HepG2 (cell line): ENCODE results near the gene LMTK2. TPM values are rescaled to one million over a fixed set of nuclear protein-coding genes. Genes with fewer than 3 reads are reported as not detected.

Experiments
- CEBPB ChIP-seq: IDR thresholded peaks from 2 replicates; pipeline ENCODE4 v1.6.1; 2011; ENCODE audit warnings: low read depth, low read length, improper control_type of control experiment, borderline replicate concordance
- HNF1A ChIP-seq, 2 experiments: sonication (generic) in 1 of 2; formaldehyde crosslinking in 1 of 2; IDR thresholded peaks; 2 replicates each; pipeline versions ENCODE4 v1.4.0 to v1.6.1; 2016 to 2020; ENCODE audit warnings: borderline replicate concordance in 1 of 2, low read depth in 1 of 2, mild to moderate bottlenecking in 1 of 2, missing genetic modification reagents in 1 of 2
- HOXA3 ChIP-seq: sonication (generic); formaldehyde crosslinking; IDR thresholded peaks from 2 replicates; pipeline ENCODE4 v1.5.0; 2020; ENCODE audit warnings: missing genetic modification reagents
- MEIS1 ChIP-seq: sonication (generic); formaldehyde crosslinking; IDR thresholded peaks from 2 replicates; pipeline ENCODE4 v1.9.0; 2021; ENCODE audit warnings: mild to moderate bottlenecking, missing genetic modification reagents, moderate library complexity, borderline replicate concordance
- MTERF4 ChIP-seq: sonication (generic); formaldehyde crosslinking; IDR thresholded peaks from 2 replicates; pipeline ENCODE4 v1.8.0; 2023; ENCODE audit warnings: mild to moderate bottlenecking, missing genetic modification reagents
- MZF1 ChIP-seq: sonication (generic); formaldehyde crosslinking; IDR thresholded peaks from 2 replicates; pipeline ENCODE4 v1.8.1; 2023; ENCODE audit warnings: mild to moderate bottlenecking, missing genetic modification reagents, borderline replicate concordance
- PBX2 ChIP-seq: IDR thresholded peaks from 2 replicates; pipeline ENCODE4 v1.6.1; 2016; ENCODE audit warnings: control low read depth
- PHB2 ChIP-seq: fragments of 450-650 bp; IDR thresholded peaks from 2 replicates; pipeline ENCODE4 v1.6.1; 2018; ENCODE audit not compliant: partially characterized antibody
- RELA ChIP-seq: sonication (generic); formaldehyde crosslinking; IDR thresholded peaks from 2 replicates; pipeline ENCODE4 v1.4.0; 2020; ENCODE audit warnings: missing genetic modification reagents
- RXRB ChIP-seq: IDR thresholded peaks from 2 replicates; pipeline ENCODE4 v1.6.1; 2016; ENCODE audit warnings: borderline replicate concordance, missing genetic modification reagents, missing compliant biosample characterization
- SAP130 ChIP-seq: IDR thresholded peaks from 2 replicates; pipeline ENCODE4 v1.6.1; 2016; ENCODE audit warnings: low read depth
- SIN3A ChIP-seq: IDR thresholded peaks from 2 replicates; pipeline ENCODE4 v1.6.1; 2011; ENCODE audit warnings: low read depth, mild to moderate bottlenecking, control low read depth, low read length, borderline replicate concordance
- SRY ChIP-seq: sonication (generic); formaldehyde crosslinking; IDR thresholded peaks from 2 replicates; pipeline ENCODE4 v1.8.0; 2022; ENCODE audit warnings: mild to moderate bottlenecking, missing genetic modification reagents
- THAP7 ChIP-seq: sonication (generic); formaldehyde crosslinking; IDR thresholded peaks from 2 replicates; pipeline ENCODE4 v1.8.1; 2023; ENCODE audit warnings: mild to moderate bottlenecking, missing genetic modification reagents
- YEATS4 ChIP-seq: sonication (generic); formaldehyde crosslinking; IDR thresholded peaks from 2 replicates; pipeline ENCODE4 v1.4.0; 2020; ENCODE audit warnings: missing genetic modification reagents, borderline replicate concordance
- ZNF101 ChIP-seq: sonication (generic); formaldehyde crosslinking; IDR thresholded peaks from 2 replicates; pipeline ENCODE4 v1.4.0; 2020; ENCODE audit warnings: mild to moderate bottlenecking, low read depth, missing genetic modification reagents, borderline replicate concordance
- ZNF24 ChIP-seq: fragments of 450-650 bp; IDR thresholded peaks from 2 replicates; pipeline ENCODE4 v1.6.1; 2017; ENCODE audit warnings: antibody characterized with exemption, mild to moderate bottlenecking
- ZNF317 ChIP-seq: sonication (generic); formaldehyde crosslinking; IDR thresholded peaks from 2 replicates; pipeline ENCODE4 v1.5.0; 2020; ENCODE audit warnings: mild to moderate bottlenecking, missing genetic modification reagents
- ZNF572 ChIP-seq: sonication (generic); formaldehyde crosslinking; IDR thresholded peaks from 2 replicates; pipeline ENCODE4 v1.5.1; 2020; ENCODE audit warnings: mild to moderate bottlenecking, missing genetic modification reagents
- ZNF83 ChIP-seq: sonication (generic); formaldehyde crosslinking; IDR thresholded peaks from 2 replicates; pipeline ENCODE4 v1.4.0; 2020; ENCODE audit warnings: missing genetic modification reagents, mild to moderate bottlenecking, borderline replicate concordance
- ZSCAN30 ChIP-seq: sonication (generic); formaldehyde crosslinking; IDR thresholded peaks from 2 replicates; pipeline ENCODE4 v1.5.0; 2020; ENCODE audit warnings: mild to moderate bottlenecking, missing genetic modification reagents
- polyA plus RNA-seq, 8 experiments: library from polyadenylated mRNA; depleted of rRNA in 3 of 8; stranded (reverse) in 7 of 8; unstranded in 1 of 8; fragments of >200 nt; fragmentation: Illumina TruSeq in 4 of 8; extraction: Trizol in 4 of 8; gene quantifications; 2 replicates each; pipeline versions ENCODE4 v1.2.1 to v1.2.3, GENCODE V29; 2011 to 2016; ENCODE audit warnings: low read depth in 4 of 8, missing spikeins in 1 of 8, mixed read lengths in 1 of 8; ENCODE audit not compliant: insufficient read depth in 1 of 8
- total RNA-seq, 5 experiments: library from RNA; depleted of rRNA; stranded (reverse); fragments of >200 nt; fragmentation: Illumina TruSeq; extraction: Trizol; gene quantifications; 2 replicates each; pipeline ENCODE4 v1.2.3, GENCODE V29; 2016; ENCODE audit warnings: low read depth in 1 of 5
- TF ChIP-seq, protein P1 (sequence below): sonication (generic); formaldehyde crosslinking; IDR thresholded peaks from 2 replicates; pipeline ENCODE4 v1.4.0; 2020; ENCODE audit warnings: missing genetic modification reagents

The LMTK2 gene
- total and polyA plus RNA-seq, 2 of the 13 experiments (the other 11 are each of a cell fraction or from before 2014, with no cell fraction given): 9.5 to 11.7 TPM

DNA sequence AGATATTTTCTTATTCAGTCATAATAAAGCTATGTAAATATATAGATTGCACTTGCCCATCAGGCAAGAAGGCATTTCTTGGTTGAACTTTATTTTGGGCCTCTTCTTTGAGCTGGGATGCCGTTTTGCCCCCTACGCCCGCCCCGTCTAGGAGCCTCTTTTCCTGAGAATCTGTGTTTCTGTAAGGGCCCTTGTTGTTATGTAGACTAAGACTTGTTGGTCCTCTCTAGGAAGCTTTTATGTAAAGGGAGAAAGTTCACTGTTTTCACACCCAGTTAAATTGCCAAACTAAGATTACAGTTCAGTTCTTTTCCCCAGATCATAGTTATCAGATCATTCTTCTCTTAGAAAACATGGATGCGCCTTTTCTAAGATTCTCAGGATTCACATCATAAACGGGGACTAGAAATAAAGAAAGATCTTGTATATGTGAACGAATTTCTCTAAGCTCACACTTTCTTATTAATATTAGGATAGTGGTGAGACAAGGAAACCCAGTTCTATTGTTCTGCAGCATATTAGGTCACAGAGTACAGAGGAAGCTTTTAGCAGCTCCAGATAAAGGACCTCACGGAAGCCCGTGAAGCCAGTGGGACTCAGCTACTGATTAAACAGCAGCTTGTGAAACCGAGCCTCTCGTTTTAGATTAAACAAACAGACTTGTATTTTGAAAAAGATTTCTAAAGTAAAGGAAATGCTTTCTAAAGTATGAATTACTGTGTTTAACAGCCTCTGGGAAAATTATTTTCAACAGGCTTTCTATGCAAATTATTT lies 3.8 kb downstream of the LMTK2 start (continued):
- TF ChIP-seq CEBPB: peak; percentile 37; the same call in 1 of the 2 replicates
- TF ChIP-seq ZNF83: no peak
- no peak for TF ChIP-seq RELA (CRISPR knock-in tag)
- peak; percentile 38; the same call in 1 of the 2 replicates for TF ChIP-seq HNF1A (IDR thresholded peaks at IDR 0.05; ENCODE audit: low read depth)
- TF ChIP-seq HNF1A (CRISPR knock-in tag; IDR thresholded peaks at IDR 0.05; ENCODE audit: borderline replicate concordance): peak; percentile 52; the same call in 1 of the 2 replicates
- TF ChIP-seq MTERF4 (CRISPR knock-in tag): no peak
- no peak for TF ChIP-seq SIN3A
- no peak for TF ChIP-seq PBX2 (CRISPR knock-in tag)
- no peak for TF ChIP-seq RXRB
- no peak for TF ChIP-seq HOXA3 (CRISPR knock-in tag)
- TF ChIP-seq, protein P1, sequence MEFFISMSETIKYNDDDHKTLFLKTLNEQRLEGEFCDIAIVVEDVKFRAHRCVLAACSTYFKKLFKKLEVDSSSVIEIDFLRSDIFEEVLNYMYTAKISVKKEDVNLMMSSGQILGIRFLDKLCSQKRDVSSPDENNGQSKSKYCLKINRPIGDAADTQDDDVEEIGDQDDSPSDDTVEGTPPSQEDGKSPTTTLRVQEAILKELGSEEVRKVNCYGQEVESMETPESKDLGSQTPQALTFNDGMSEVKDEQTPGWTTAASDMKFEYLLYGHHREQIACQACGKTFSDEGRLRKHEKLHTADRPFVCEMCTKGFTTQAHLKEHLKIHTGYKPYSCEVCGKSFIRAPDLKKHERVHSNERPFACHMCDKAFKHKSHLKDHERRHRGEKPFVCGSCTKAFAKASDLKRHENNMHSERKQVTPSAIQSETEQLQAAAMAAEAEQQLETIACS (CRISPR knock-in tag): no peak
- TF ChIP-seq ZNF572 (CRISPR knock-in tag): no peak
- TF ChIP-seq MZF1 (CRISPR knock-in tag): no peak
- TF ChIP-seq ZNF24: no peak
- no peak for TF ChIP-seq MEIS1 (CRISPR knock-in tag)
- no peak for TF ChIP-seq THAP7
- no peak for TF ChIP-seq ZNF317 (CRISPR knock-in tag)
- TF ChIP-seq SAP130 (CRISPR knock-in tag): peak; percentile 75
- TF ChIP-seq ZSCAN30 (CRISPR knock-in tag): no peak
- TF ChIP-seq YEATS4: no peak
- no peak for TF ChIP-seq ZNF101 (CRISPR knock-in tag)
- TF ChIP-seq SRY: no peak
- no peak for TF ChIP-seq PHB2
